ENCODE measurements around the gene SNX30. TPM values are rescaled to one million over a fixed set of nuclear protein-coding genes. Genes with fewer than 3 reads are reported as not detected.

The SNX30 gene
- total and polyA plus RNA-seq, 2 donors (not counting 1 experiment from before 2014, with no cell fraction given) = 3.8 to 20.6 TPM

- Histone ChIP-seq H3K4me1 (ENCODE audit: control insufficient read depth in 2 of 2, insufficient read depth in 2 of 2, low read length in 2 of 2) (peaks cover 10 to 15% of the 10 kb centered on the region in 2 donors), H3K9ac (ENCODE audit: low read length) (no peak overlapping the region), H3K27me3 (replicated peaks in 1 of 4; ENCODE audit: control extremely low read depth in 1 of 4, control insufficient read depth in 3 of 4, insufficient read depth in 4 of 4, low read length in 3 of 4) (no peaks in the 10 kb centered on the region), H3K9me3 (ENCODE audit: control extremely low read depth in 1 of 3, control insufficient read depth in 2 of 3, insufficient read depth in 1 of 3, low read length in 2 of 3) (no peaks in the 10 kb centered on the region), H4K20me1 (ENCODE audit: control insufficient read depth, insufficient read depth, low read length, poor library complexity, severe bottlenecking) (no peaks in the 10 kb centered on the region), H3K27ac (ENCODE audit: low read length in 2 of 2) (no peak overlapping the region), H3K36me3 (replicated peaks in 1 of 2; ENCODE audit: control extremely low read depth in 1 of 2, control insufficient read depth in 1 of 2, extremely low read depth in 1 of 2, insufficient read depth in 2 of 2, low read length in 1 of 2) (no peaks in the 10 kb centered on the region), H3K4me3 (ENCODE audit: control extremely low read depth in 1 of 5, extremely low read depth in 1 of 5, insufficient read depth in 1 of 5, low read depth in 2 of 5, low read length in 4 of 5) (no peak overlapping the region), H3K79me2 (ENCODE audit: control insufficient read depth, insufficient read depth, low read length) (peaks cover 6% of the 10 kb centered on the region), H2AFZ (ENCODE audit: insufficient read depth, low read depth, low read length, poor library complexity, severe bottlenecking) (no peak overlapping the region), H3K4me2 (replicated peaks; ENCODE audit: low read depth, low read length, poor library complexity, severe bottlenecking) (no peak overlapping the region)
- Mint-ChIP-seq H3K4me1 (peaks cover 17% of the 10 kb centered on the region), H3K9me3 (ENCODE audit: insufficient read depth) (no peaks in the 10 kb centered on the region), H3K27ac (no peak overlapping the region), H3K4me3 (no peak overlapping the region), H3K27me3 (peaks cover 6% of the 10 kb centered on the region)
- ATAC-seq (ENCODE audit: low read depth) (no peak), DNase-seq (no peak)
- POLR2A ChIA-PET = no interaction called here
- CTCF ChIA-PET = interaction anchor here (1.5 to 2.2 kb wide), 5 partner anchors 25 to 708 kb away, joined by 3 to 29 read pairs (median 12); partner anchors contain the start of gene INIP
- intact Hi-C loops (cut with micrococcal nuclease) = loop anchor here (1.0 kb wide), 1 partner anchor 378 kb away; no protein-coding TSS in a partner anchor
- TF ChIP-seq CTCF (IDR thresholded peaks at IDR 0.05) (no peak), EZH2 (IDR thresholded peaks at IDR 0.05; ENCODE audit: borderline replicate concordance, insufficient read depth, low read depth, low read length, poor library complexity, severe bottlenecking) (no peak)
- no CpG with 5 or more reads among the region's 4 CpGs for WGBS (ENCODE audit: insufficient coverage)
These were observed 70.3 kb downstream of the SNX30 start for GRCh38 chr9:112820881-112821280.

GRCh38 chr9:112822618-112823017 is 72.1 kb downstream of the SNX30 start:
- no peaks in the 10 kb centered on the region for H3K9me3 Mint-ChIP-seq (ENCODE audit: insufficient read depth)
- H3K9me3 ChIP-seq (ENCODE audit: control extremely low read depth in 1 of 3, control insufficient read depth in 2 of 3, insufficient read depth in 1 of 3, low read length in 2 of 3) = no peaks in the 10 kb centered on the region
- no peaks in the 10 kb centered on the region for H4K20me1 ChIP-seq (ENCODE audit: control insufficient read depth, insufficient read depth, low read length, poor library complexity, severe bottlenecking)
- no CpG with 5 or more reads among the region's 3 CpGs for WGBS (ENCODE audit: insufficient coverage)
- TF ChIP-seq CTCF (IDR thresholded peaks at IDR 0.05) (no peak), EZH2 (IDR thresholded peaks at IDR 0.05; ENCODE audit: borderline replicate concordance, insufficient read depth, low read depth, low read length, poor library complexity, severe bottlenecking) (no peak)
- POLR2A ChIA-PET = no interaction called here
- no peak overlapping the region for H3K4me3 Mint-ChIP-seq
- intact Hi-C loops (cut with micrococcal nuclease) = no loop called here
- H3K27me3 ChIP-seq (replicated peaks in 1 of 4; ENCODE audit: control extremely low read depth in 1 of 4, control insufficient read depth in 3 of 4, insufficient read depth in 4 of 4, low read length in 3 of 4) = no peaks in the 10 kb centered on the region
- peaks cover 2% of the 10 kb centered on the region for H3K79me2 ChIP-seq (ENCODE audit: control insufficient read depth, insufficient read depth, low read length)
- H3K27ac ChIP-seq (ENCODE audit: low read length in 2 of 2) = no peak overlapping the region
- DNase-seq (no peak), ATAC-seq (ENCODE audit: low read depth) (no peak)
- no peak overlapping the region for H3K4me3 ChIP-seq (ENCODE audit: control extremely low read depth in 1 of 5, extremely low read depth in 1 of 5, insufficient read depth in 1 of 5, low read depth in 2 of 5, low read length in 4 of 5)
- H3K27ac Mint-ChIP-seq = no peak overlapping the region
- peaks cover 11% of the 10 kb centered on the region for H3K4me1 Mint-ChIP-seq
- peaks cover 8 to 9% of the 10 kb centered on the region in 2 donors for H3K4me1 ChIP-seq (ENCODE audit: control insufficient read depth in 2 of 2, insufficient read depth in 2 of 2, low read length in 2 of 2)
- H3K9ac ChIP-seq (ENCODE audit: low read length) = no peak overlapping the region
- no peaks in the 10 kb centered on the region for H3K36me3 ChIP-seq (replicated peaks in 1 of 2; ENCODE audit: control extremely low read depth in 1 of 2, control insufficient read depth in 1 of 2, extremely low read depth in 1 of 2, insufficient read depth in 2 of 2, low read length in 1 of 2)
- H2AFZ ChIP-seq (ENCODE audit: insufficient read depth, low read depth, low read length, poor library complexity, severe bottlenecking) = no peak overlapping the region
- CTCF ChIA-PET = no interaction called here
- H3K4me2 ChIP-seq (replicated peaks; ENCODE audit: low read depth, low read length, poor library complexity, severe bottlenecking) = no peak overlapping the region
- peaks cover 3% of the 10 kb centered on the region for H3K27me3 Mint-ChIP-seq

Data from B cell (primary cell).